HG02571 (cell line): ENCODE results near the gene RFC5.
A peak's percentile ranks its signal among the peaks of the same experiment; 100 is the strongest.
"Not testable (repeated sequence)": the region's sequence is repeated elsewhere in the genome, so short reads cannot be mapped to it uniquely, and the experiment has no call there.

Experiments
- ATAC-seq: cut with Tn5 transposase; IDR thresholded peaks from one replicate; pipeline ENCODE4 v1.9.1; 2021; ENCODE audit warnings: mild to moderate bottlenecking, moderate library complexity; ENCODE audit not compliant: unreplicated experiment

Gene RFC5

DNA sequence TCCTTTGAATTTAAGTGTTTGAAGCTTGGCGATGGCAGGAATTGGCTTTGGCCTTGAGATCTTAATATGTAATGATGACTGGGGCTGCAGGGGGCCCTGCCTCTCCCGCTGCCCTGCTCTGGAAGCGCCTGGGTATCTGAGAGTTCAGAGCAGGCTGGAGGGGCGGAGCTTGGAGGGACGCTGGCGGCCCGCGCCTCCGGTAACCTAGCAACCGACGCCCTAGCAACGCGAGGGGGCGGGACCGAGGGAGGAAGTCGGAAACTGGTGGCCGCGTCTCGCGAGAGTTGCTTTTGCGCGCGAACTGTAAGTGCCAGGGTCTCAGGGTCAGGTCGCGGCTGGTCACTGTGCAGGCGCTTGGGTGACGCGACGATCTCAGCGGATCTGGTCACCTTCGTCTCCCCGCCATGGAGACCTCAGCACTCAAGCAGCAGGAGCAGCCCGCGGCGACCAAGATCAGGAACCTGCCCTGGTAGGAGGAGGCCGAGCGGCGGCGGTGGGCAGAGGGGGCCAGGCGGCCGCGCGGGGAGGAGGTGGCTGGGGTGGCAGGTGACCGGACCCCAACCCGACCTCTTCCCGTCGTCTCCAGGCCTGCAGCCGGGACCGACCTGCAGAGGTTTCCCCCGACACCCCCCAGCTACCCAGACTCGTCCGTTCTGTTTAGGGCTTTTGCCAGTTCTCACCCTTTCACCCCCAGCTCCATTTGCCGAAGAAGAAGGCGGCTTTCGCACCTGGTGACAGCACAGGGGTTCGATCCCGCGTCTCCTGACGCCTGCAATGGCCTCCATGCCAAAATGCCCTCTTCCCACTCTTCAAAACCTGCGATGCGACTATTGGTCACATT, at the start of gene RFC5:
TSS of gene RFC5 (plus strand) at position 280 of the 841 bp plus-strand sequence. CDS start at position 405, 125 bp downstream.
- ATAC-seq: peak; percentile 99

- ATAC-seq: no peak
These were observed 49.5 kb upstream of the RFC5 start for GRCh38 chr12:117967043-117967442.

DNA sequence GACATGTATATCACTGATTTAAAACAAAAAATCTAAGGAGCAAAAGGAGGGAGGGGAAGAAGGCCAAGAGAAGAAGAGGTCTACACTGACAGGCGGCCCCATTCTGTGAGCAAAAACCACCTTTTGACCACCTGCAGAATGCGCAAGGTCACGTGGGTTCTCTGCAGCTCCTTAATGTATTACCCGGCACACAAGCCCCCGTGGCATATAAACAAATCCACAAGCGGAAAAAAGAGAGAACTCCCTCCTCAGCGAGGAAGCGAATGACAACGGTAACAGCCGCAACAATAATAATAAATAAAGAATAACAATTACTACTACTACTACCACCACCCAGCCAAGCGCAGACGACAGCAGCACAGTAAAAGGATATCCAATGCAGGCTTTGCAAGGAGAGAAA, 49.0 kb upstream of the RFC5 start:
- no peak for ATAC-seq

- ATAC-seq: no peak
These were observed 48.2 kb upstream of the RFC5 start for GRCh38 chr12:117968151-117968789.

DNA sequence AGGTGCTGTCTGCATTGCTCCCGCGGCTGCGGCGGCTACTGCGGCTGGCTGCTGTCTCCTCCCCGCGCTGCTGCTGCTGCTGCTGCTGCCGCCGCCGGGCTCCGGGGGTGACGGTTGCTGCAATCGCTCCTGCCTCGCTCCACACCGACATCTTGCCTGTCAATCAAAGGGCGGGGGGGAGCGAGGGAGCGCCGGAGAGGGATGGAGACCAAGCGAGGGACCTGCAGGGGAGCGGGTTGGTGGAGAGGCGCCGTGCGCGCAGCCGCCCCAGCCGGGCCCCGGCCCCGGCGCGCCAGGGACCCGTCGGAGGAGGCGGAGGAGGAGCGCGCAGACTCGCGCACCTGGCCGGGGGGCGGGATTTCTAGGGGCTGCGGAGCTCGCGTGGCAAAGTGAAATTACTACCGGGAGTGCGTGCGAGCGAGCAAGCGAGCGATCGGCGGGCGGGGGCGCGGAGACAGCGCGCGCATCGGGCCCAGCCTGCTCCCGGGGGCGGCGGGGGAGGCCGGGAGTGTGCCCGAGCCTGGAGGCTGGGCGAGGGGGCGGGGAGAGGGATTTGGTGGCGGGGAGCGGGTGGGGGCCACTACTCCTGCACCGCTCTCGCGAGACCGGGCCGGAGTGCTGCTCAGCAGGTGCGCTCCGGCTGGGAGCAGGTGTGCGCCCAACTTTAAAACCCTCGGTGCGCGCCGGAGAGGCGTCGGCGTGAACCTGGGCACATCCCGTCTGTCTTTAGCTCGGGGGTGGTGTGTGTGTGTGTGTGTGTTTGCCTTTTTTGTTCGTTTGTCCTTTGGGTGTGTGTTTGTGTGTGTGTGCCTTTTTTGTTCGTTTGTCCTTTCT, 47.5 kb upstream of the RFC5 start, which contains the start of gene KSR2:
TSS of gene KSR2 (minus strand) at position 165 of the 834 bp plus-strand sequence. CDS start 735 bp downstream, outside the sequence.
- ATAC-seq: no peak

GRCh38 chr12:117970334-117970733, 46.2 kb upstream of the RFC5 start:
- no peak for ATAC-seq

GRCh38 chr12:117972301-117972700, 44.2 kb upstream of the RFC5 start:
- ATAC-seq: no peak

DNA sequence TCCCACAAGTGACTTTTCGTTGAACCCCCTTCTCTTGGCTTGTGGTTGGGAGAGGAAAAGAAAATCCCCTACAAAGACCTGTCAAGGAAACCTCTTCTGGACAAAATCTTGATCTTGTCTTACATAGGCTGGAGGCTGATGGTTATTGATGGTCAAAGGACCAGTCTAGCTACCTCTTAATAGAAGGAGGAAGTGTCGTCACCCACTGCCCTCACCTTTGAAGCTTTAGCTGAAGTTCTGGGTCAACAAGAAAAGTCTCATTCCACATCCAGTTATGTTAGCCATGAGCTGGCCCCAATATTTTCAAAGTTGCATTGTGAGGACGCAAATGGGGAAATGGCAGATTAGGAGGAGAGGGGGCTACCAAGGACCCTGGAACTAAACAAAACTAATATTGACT, 41.5 kb upstream of the RFC5 start:
- no peak for ATAC-seq

GRCh38 chr12:117977373-117977772, 39.1 kb upstream of the RFC5 start:
- no peak for ATAC-seq

GRCh38 chr12:117980616-117981015, 35.9 kb upstream of the RFC5 start:
- ATAC-seq: no peak

- no peak for ATAC-seq
These were observed 35.2 kb upstream of the RFC5 start for GRCh38 chr12:117981267-117981666.

DNA sequence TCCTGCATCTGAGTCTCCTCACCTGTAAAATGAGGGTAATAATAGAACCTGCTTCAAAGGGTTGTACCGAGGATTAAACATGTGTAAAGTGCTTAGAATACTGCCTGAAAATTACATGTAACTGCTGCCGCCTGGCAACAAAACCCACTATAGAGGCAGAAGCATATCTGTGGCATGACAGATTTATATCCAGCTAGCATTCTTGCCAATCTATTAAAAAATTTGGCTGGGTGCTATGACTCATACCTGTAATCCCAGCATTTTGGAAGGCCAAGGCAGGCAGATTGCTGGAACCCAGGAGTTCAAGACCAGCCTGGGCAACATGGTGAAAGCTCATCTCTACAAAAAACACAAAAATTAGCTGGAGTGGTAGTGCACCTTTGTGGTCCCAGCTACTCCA, 31.3 kb upstream of the RFC5 start:
- ATAC-seq: no peak

- no peak for ATAC-seq
These were observed 29.6 kb upstream of the RFC5 start for GRCh38 chr12:117986705-117987469.

DNA sequence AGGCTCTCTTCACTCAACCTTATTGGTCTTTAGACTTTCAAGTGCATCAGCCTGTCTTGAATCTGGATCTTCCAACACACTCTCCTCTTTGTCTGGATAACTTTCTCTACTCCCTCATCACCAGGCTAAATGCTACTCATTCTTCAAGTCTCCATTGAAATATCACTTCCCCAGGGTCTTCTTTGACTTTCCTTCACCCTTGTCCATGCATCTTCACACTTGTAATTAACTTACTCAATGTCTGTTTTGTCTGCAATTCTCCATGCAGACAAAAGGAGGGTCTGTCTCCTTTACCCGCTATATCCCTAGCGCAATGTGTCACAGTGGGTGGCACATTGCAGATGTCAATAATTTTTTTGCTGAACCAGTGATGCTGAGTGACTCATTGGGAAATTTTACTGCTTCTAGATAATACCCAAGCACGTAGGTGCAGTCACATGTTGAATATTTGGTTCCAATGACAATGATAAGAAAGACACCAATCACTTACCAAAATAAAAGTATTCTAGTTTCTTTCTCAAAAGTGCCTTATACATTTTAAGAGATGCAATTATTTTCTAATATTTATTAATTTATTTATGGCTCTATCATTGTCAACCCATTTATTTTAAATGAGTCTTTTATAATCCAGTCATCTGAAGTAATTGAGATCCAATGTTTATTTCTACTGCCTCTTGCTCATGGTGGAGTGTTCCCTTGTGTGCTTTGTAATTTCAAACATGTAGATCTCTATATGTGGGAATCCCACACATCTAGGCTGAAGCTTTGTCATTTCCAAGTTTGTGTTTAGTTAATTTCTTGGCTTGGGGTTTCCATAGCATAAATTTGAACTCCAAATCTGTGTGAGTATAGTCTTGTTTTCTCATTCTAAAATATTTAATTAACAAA, 21.7 kb upstream of the RFC5 start:
- ATAC-seq: no peak

DNA sequence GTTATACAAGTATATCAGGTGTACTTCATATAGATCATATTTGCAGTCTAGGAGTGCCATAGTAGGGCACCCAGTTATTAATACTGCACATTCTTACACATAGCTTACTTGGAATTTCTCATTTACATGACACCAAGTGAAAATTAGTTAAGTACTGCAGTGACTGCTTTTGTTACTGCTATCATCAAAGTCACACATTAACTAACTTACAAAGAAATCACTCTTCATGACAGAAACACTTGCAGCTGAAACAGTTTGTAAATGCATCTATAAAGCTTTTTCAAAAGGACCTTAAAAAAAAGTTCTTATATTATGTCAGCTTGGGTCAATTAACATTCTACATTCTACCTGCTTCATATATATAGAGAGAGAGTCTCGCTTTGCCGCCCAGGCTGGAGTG, 17.8 kb upstream of the RFC5 start:
- no peak for ATAC-seq

DNA sequence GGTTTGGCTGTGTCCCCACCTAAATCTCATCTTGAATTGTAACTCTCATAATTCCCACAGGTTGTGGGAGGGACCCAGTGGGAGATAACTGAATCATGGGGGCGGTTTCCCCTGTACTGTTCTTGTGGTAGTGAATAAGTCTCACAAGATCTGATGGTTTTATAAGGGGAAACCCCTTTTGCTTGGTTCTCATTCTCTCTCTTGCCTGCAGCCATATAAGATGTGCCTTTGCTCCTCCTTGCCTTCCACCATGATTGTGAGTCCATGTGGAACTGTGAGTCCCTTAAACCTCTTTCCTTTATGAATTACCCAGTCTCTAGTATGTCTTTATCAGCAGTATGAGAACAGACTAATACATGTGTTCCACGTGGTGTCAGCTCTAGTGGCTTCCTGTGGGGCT, 16.7 kb upstream of the RFC5 start:
- not testable (repeated sequence) for ATAC-seq

DNA sequence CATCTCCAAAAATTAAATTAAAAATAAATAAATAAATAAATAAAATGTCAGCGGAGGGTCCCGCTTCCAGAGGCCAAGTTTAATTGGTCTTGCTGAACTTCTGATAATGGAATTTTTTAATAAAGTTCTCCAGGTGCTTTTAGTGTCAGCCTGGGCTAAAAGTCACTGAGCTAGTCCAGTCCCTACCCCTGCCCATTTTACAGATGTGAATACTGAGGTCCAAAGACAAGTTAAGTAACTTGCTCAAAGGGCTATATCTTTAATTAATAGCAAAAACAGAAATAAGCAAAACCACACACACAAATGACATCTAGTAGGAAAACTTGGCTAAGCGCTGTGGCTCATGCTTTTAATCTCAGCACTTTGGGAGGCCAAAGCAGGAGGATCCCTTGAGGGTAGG, 5.6 kb upstream of the RFC5 start:
- ATAC-seq: no peak

GRCh38 chr12:118011377-118011776, 5.1 kb upstream of the RFC5 start:
- no peak for ATAC-seq

DNA sequence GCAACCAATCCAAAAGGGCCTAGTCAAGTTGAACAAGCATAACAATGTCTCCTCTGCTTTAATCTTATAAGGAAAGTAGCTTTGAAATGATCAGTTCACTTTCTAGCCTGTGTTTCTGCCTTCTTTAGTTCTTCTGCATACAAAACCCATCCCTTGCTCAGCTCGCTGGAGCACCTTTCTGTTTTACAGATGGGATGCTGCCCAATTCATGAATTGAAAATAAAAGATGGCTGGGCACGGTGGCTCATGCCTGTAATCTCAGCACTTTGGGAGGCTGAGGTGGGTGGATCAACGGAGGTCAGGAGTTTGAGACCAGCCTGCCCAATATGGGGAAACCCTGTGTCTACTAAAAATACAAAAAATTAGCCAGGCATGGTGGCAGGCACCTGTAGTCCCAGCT, 4.5 kb upstream of the RFC5 start:
- ATAC-seq: no peak

DNA sequence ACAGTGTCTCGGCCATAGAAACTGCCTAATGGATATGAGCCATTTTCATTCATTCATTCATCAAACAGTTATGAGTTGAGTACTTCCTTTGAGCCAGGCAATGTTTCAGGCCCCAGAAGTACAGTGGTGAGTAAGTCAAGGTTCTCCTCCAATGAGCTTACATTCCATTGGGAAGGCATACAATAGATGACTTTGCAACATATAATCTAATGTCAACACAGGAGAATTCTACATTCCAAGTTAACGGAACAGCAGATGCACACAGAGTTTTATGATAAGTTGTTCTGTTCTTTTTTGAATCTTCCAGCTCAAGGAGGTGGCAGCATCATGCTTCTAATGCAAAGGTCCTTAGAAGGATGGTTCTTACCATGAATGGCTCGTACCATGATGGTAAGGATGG, 3.2 kb upstream of the RFC5 start:
- ATAC-seq: no peak
